ENCODE measurements around the gene RGS7.

DNA sequence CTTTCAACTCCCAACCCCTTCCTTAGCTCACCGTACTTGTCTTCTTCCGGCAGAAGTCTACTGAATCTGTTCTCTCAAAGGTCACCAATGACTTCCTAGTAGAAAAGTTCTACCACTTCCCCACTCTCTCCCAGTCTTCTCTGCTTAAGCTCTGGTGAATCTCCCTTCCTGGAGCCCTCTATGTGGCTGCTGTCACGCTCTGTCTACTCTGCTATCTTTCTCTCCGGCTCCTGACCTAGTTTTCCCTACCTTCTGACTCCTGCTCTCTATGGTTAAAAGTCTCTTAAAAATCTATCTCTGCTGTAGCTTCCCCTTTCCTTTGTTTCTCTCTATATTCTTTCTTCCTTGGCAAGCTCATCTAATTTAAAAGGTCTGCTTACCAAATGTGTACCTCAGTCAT, 394.9 kb downstream of the RGS7 start:
- TF ChIP-seq PBX3 (IDR thresholded peaks at IDR 0.05) (no peak), ZNF302 (CRISPR knock-in tag; IDR thresholded peaks at IDR 0.05) (no peak)
